Hematopoietic multipotent progenitor cell treated with erythropoietin and hydrocortisone succinate and interleukin-3 and kit ligand, for 6 days (in vitro differentiated cells): ENCODE data around the gene ZNF300.
"Not testable (repeated sequence)": the region's sequence is repeated elsewhere in the genome, so short reads cannot be mapped to it uniquely, and the experiment has no call there.

Experiments used
- DNase-seq: peaks from one replicate; pipeline ENCODE4 v3.0.0-alpha.2; 2015

Gene ZNF300

GRCh38 chr5:150845185-150845859 lies 59.5 kb downstream of the ZNF300 start:
- not testable (repeated sequence) for DNase-seq
